Renal cortex interstitium (tissue), 11 donors: ENCODE measurements around the gene CEP41. TPM values are rescaled to one million over a fixed set of nuclear protein-coding genes. Genes with fewer than 3 reads are reported as not detected.
A peak's percentile ranks its signal among the peaks of the same experiment; 100 is the strongest.

ENCODE experiments used
- DNase-seq, 11 donors: peaks; one replicate each; pipeline ENCODE4 v3.0.0-alpha.2; 2013; ENCODE audit warnings: low read depth in 9 of 11, low spot score in 4 of 11; ENCODE audit errors: extremely low read depth in 1 of 11
- polyA plus RNA-seq, 3 donors: library from polyadenylated mRNA; unstranded; fragments of 120-200 nt; gene quantifications; one replicate each; pipeline ENCODE4 v1.2.1, GENCODE V29; 2013; ENCODE audit not compliant: insufficient read length in 3 of 3

Gene CEP41
- polyA plus RNA-seq, 3 donors: 28.2 to 29.6 (median 29.4) TPM

GRCh38 chr7:130400120-130400572 lies 40.7 kb downstream of the CEP41 start:
- no peak for DNase-seq

GRCh38 chr7:130398526-130399090 lies 42.2 kb downstream of the CEP41 start:
- no peak for DNase-seq

- no peak for DNase-seq
Observed at GRCh38 chr7:130397758-130398073, 43.1 kb downstream of the CEP41 start.

GRCh38 chr7:130397051-130397757 lies 43.6 kb downstream of the CEP41 start:
- DNase-seq: peak in 6 of 11 donors; percentile 54 to 78 (median 66)

GRCh38 chr7:130396109-130396508 lies 44.7 kb downstream of the CEP41 start:
- DNase-seq: no peak

- no peak for DNase-seq
Observed at GRCh38 chr7:130395421-130395820, 45.4 kb downstream of the CEP41 start.

GRCh38 chr7:130394421-130395195 lies 46.2 kb downstream of the CEP41 start:
- DNase-seq: no peak

- no peak for DNase-seq
Observed at GRCh38 chr7:130393841-130394411, 46.9 kb downstream of the CEP41 start.

GRCh38 chr7:130393101-130393561 lies 47.7 kb downstream of the CEP41 start:
- no peak for DNase-seq

- no peak for DNase-seq
Observed at GRCh38 chr7:130390486-130390885, 50.3 kb downstream of the CEP41 start.

GRCh38 chr7:130388671-130389070 lies 52.1 kb downstream of the CEP41 start:
- no peak for DNase-seq

GRCh38 chr7:130387628-130388403 lies 53.0 kb downstream of the CEP41 start:
- peak in 2 of 11 donors; percentile 71 to 78 for DNase-seq

GRCh38 chr7:130387306-130387627 lies 53.5 kb downstream of the CEP41 start:
- DNase-seq: no peak

GRCh38 chr7:130386876-130387275 lies 53.9 kb downstream of the CEP41 start:
- DNase-seq: no peak

GRCh38 chr7:130385600-130386066 lies 55.2 kb downstream of the CEP41 start:
- no peak for DNase-seq

GRCh38 chr7:130384841-130385599 lies 55.8 kb downstream of the CEP41 start:
- no peak for DNase-seq

GRCh38 chr7:130384371-130384801 lies 56.4 kb downstream of the CEP41 start:
- no peak for DNase-seq

- no peak for DNase-seq
Observed at GRCh38 chr7:130383187-130383980, 57.4 kb downstream of the CEP41 start.
